Nephron (organoid): ENCODE measurements around the gene CDH12.

Experiments
- H3K27ac Mint-ChIP-seq, 3 experiments: 2 replicates each; pipeline ENCODE4 v1.8.0; 2020; ENCODE audit warnings: mixed read lengths in 3 of 3, mild to moderate bottlenecking in 2 of 3, moderate library complexity in 1 of 3
- H3K27me3 Mint-ChIP-seq: 2 replicates; pipeline ENCODE4 v1.8.0; 2021; ENCODE audit warnings: low read depth, mild to moderate bottlenecking, moderate library complexity, mixed read lengths
- H3K36me3 Mint-ChIP-seq: 2 replicates; pipeline ENCODE4 v1.8.0; 2020; ENCODE audit warnings: low read depth, mixed read lengths
- H3K4me1 Mint-ChIP-seq: 2 replicates; pipeline ENCODE4 v1.8.0; 2020; ENCODE audit warnings: mixed read lengths
- H3K4me3 Mint-ChIP-seq, 3 experiments: 2 replicates each; pipeline ENCODE4 v1.8.0; 2020; ENCODE audit warnings: mild to moderate bottlenecking in 3 of 3, mixed read lengths in 3 of 3, moderate library complexity in 2 of 3
- H3K9me3 Mint-ChIP-seq: 2 replicates; pipeline ENCODE4 v1.8.0; 2020; ENCODE audit warnings: mixed read lengths
- TF ChIP-seq, protein P1 (sequence below), 3 experiments: fragments of 200-600 bp; sonication (generic); IDR thresholded peaks; one replicate each; pipeline ENCODE4 v1.5.0; 2021; ENCODE audit warnings: antibody characterized with exemption in 3 of 3; ENCODE audit not compliant: unreplicated experiment in 3 of 3

Gene CDH12

DNA sequence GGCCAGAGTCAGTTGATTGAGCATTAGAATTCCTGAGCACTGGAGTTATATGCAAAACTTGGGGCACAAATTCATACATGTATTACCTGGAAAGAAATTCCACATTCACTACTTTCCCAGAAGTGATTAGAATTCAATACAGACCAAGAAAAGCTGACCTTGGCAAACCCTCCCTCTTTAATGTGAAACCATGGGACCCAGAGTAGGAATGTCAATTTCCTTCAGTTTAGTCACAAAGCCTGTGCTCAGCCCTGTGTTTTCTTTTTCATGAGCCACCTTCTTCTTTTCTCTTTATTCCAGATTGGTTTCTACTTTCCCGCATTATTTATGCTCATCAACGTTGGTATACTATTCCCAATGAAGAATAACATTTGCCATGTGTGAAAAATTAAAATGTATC is 420.2 kb downstream of the CDH12 start:
- Mint-ChIP-seq H3K36me3 (no peaks in the 10 kb centered on the region), H3K27ac (no peak overlapping the region), H3K27me3 (no peaks in the 10 kb centered on the region), H3K4me3 (no peak overlapping the region), H3K9me3 (no peaks in the 10 kb centered on the region), H3K4me1 (no peaks in the 10 kb centered on the region)
- TF ChIP-seq, protein P1, sequence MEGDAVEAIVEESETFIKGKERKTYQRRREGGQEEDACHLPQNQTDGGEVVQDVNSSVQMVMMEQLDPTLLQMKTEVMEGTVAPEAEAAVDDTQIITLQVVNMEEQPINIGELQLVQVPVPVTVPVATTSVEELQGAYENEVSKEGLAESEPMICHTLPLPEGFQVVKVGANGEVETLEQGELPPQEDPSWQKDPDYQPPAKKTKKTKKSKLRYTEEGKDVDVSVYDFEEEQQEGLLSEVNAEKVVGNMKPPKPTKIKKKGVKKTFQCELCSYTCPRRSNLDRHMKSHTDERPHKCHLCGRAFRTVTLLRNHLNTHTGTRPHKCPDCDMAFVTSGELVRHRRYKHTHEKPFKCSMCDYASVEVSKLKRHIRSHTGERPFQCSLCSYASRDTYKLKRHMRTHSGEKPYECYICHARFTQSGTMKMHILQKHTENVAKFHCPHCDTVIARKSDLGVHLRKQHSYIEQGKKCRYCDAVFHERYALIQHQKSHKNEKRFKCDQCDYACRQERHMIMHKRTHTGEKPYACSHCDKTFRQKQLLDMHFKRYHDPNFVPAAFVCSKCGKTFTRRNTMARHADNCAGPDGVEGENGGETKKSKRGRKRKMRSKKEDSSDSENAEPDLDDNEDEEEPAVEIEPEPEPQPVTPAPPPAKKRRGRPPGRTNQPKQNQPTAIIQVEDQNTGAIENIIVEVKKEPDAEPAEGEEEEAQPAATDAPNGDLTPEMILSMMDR (IDR thresholded peaks at IDR 0.05; ENCODE audit: unreplicated experiment in 3 of 3), result no peak

DNA sequence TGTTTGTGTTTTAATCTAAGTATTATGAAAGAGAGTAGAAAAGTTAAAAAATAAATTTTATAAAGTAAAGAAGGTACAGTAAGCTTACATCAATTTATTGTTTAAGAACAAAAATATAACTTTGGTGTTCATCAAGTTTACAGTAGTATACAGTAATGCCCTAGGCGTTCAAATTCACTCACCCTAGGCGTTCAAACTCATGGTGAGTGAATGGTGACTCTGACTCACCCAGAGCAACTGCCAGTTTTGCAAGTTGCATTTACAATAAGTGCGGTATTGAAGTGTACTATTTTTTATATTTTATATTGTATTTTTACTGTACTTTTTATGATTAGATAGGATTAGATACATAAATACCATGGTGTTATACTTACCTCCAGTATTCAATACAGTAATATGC is 421.3 kb downstream of the CDH12 start:
- no peaks in the 10 kb centered on the region for H3K9me3 Mint-ChIP-seq
- TF ChIP-seq, protein P1 (IDR thresholded peaks at IDR 0.05; ENCODE audit: unreplicated experiment in 3 of 3), result no peak
- H3K4me3 Mint-ChIP-seq, result no peak overlapping the region
- H3K27ac Mint-ChIP-seq, result no peak overlapping the region
- H3K4me1 Mint-ChIP-seq, result no peaks in the 10 kb centered on the region
- no peaks in the 10 kb centered on the region for H3K27me3 Mint-ChIP-seq
- H3K36me3 Mint-ChIP-seq, result no peaks in the 10 kb centered on the region

DNA sequence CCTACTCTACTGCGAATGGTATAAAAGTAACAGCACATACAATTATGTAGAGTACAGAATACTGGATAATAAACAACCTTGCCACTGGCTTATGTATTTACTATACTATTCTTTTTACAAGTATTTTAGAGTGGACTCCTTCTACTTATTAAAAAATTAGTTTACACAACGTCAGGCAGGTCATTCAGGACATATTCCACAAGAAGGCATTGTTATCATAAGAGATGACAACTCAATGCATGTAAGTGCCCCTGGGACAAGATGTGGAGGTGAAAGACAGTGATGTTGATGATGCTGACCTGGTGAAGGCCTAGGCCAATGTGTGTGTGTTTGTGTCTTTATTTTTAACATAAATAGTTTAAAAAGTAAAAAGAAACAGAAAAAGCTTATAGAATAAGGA is 421.7 kb downstream of the CDH12 start:
- H3K36me3 Mint-ChIP-seq, result no peaks in the 10 kb centered on the region
- TF ChIP-seq, protein P1 (IDR thresholded peaks at IDR 0.05; ENCODE audit: unreplicated experiment in 3 of 3), result no peak
- H3K27me3 Mint-ChIP-seq, result no peaks in the 10 kb centered on the region
- H3K9me3 Mint-ChIP-seq, result no peaks in the 10 kb centered on the region
- no peak overlapping the region for H3K27ac Mint-ChIP-seq
- no peaks in the 10 kb centered on the region for H3K4me1 Mint-ChIP-seq
- no peak overlapping the region for H3K4me3 Mint-ChIP-seq

DNA sequence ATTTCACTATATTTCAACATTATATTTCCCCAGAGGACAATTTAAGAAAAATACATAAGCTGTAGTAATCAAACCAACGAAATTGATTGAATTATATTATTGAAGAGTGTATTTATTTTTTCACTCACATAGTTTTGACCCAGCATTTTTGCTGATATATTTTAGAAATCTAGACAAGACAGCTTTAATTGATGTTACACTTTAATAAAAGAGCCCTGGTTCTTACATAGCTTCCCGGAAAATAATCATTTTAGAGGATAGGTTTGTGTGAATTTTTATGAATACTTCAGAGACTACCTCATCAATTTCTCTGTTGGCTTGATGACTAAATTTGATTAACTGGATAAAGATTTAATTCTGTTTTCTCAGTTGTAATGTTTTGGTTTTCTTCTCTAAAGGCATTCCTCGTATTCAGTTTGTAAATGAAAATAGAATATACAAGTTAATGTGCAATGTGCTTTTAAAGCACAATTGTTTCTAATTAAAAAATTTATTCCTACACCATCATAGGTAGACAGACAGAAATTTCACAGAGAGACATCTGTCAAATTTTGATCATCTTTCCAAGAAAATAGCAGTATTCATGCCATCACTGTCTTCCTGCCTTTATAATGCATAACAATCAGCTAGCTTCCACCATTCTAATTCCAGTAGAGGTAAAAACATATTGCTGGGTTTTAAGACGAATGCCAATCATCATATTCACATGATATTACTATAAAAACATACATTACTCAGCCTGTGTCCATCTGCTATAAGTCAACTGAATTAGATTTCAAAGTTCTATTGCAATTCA is 441.4 kb downstream of the CDH12 start:
- Mint-ChIP-seq H3K27ac (no peak overlapping the region), H3K9me3 (no peaks in the 10 kb centered on the region), H3K4me3 (no peak overlapping the region), H3K27me3 (peaks cover 4% of the 10 kb centered on the region), H3K4me1 (no peaks in the 10 kb centered on the region), H3K36me3 (no peaks in the 10 kb centered on the region)
- TF ChIP-seq, protein P1 (IDR thresholded peaks at IDR 0.05; ENCODE audit: unreplicated experiment in 3 of 3), result no peak

DNA sequence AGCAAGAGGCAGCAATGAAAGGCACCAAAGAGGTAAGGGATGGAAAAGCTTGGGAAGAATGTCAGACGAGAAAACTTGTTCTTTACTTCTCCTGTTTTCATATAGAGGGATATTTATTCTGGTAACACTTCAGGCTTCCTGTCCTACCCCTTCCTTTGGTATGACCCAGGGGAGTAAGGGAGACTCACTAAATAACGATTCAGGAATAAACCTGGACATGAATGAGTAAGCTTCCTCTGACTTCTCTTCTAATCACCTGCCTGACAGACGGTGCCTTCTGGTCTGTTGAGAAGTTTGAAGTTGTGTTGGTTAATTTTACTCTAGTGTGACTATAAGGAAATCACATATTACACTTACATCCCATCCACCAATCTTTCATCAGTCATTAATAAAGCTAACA is 461.2 kb downstream of the CDH12 start:
- H3K9me3 Mint-ChIP-seq, result no peaks in the 10 kb centered on the region
- H3K27me3 Mint-ChIP-seq, result no peaks in the 10 kb centered on the region
- no peak overlapping the region for H3K4me3 Mint-ChIP-seq
- TF ChIP-seq, protein P1 (IDR thresholded peaks at IDR 0.05; ENCODE audit: unreplicated experiment in 3 of 3), result no peak
- H3K27ac Mint-ChIP-seq, result no peak overlapping the region
- no peaks in the 10 kb centered on the region for H3K36me3 Mint-ChIP-seq
- no peaks in the 10 kb centered on the region for H3K4me1 Mint-ChIP-seq

DNA sequence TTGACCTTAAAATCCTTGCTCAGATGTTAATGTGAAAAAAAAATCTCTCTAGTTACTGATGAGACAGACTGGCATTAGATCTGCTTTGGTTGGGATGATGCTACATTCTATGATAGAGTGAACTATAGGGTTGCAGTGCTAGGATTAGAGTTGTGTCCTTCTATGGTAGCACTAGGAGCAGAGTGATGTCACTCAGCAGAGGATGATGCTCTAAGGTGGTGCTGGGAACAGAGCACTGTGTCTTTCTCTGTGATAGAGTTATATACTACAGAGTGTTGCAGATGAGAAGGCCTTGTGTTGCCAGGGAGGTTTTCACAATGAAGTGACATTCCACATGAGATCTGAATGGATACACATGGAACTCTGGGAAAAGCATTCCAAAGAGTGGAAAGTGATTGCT is 462.3 kb downstream of the CDH12 start:
- H3K9me3 Mint-ChIP-seq, result no peaks in the 10 kb centered on the region
- no peaks in the 10 kb centered on the region for H3K4me1 Mint-ChIP-seq
- no peaks in the 10 kb centered on the region for H3K36me3 Mint-ChIP-seq
- TF ChIP-seq, protein P1 (IDR thresholded peaks at IDR 0.05; ENCODE audit: unreplicated experiment in 3 of 3), result no peak
- no peaks in the 10 kb centered on the region for H3K27me3 Mint-ChIP-seq
- H3K4me3 Mint-ChIP-seq, result no peak overlapping the region
- H3K27ac Mint-ChIP-seq, result no peak overlapping the region
